Retina (tissue), 1 donor: ENCODE measurements around the gene OR51E1.
A peak's percentile ranks its signal among the peaks of the same experiment; 100 is the strongest.

Experiments
- DNase-seq: peaks from one replicate; pipeline ENCODE4 v3.0.0-alpha.2; 2016

The OR51E1 gene

GRCh38 chr11:4654635-4655369, 11.0 kb downstream of the OR51E1 start:
- DNase-seq, result no peak

GRCh38 chr11:4658629-4659445, 15.1 kb downstream of the OR51E1 start:
- no peak for DNase-seq

GRCh38 chr11:4662876-4663275, 19.1 kb downstream of the OR51E1 start:
- no peak for DNase-seq

GRCh38 chr11:4664183-4664582, 20.4 kb downstream of the OR51E1 start:
- DNase-seq, result no peak

- DNase-seq, result no peak
These were observed 21.0 kb downstream of the OR51E1 start for GRCh38 chr11:4664786-4665185.

- no peak for DNase-seq
These were observed 21.6 kb downstream of the OR51E1 start for GRCh38 chr11:4665424-4665823.

GRCh38 chr11:4671741-4672140, 28.0 kb downstream of the OR51E1 start:
- DNase-seq, result no peak

- DNase-seq, result no peak
These were observed 28.7 kb downstream of the OR51E1 start for GRCh38 chr11:4672470-4672869.

- no peak for DNase-seq
These were observed 30.0 kb downstream of the OR51E1 start for GRCh38 chr11:4673781-4674180.

GRCh38 chr11:4677948-4678347, 34.2 kb downstream of the OR51E1 start:
- no peak for DNase-seq

GRCh38 chr11:4680341-4680740, 36.6 kb downstream of the OR51E1 start:
- DNase-seq, result no peak

GRCh38 chr11:4682623-4683419, 39.0 kb downstream of the OR51E1 start:
- DNase-seq, result no peak

GRCh38 chr11:4684631-4685285, 41.0 kb downstream of the OR51E1 start:
- no peak for DNase-seq

- DNase-seq, result no peak
These were observed 51.7 kb downstream of the OR51E1 start for GRCh38 chr11:4695442-4695841.

- DNase-seq, result peak; percentile 40
These were observed 53.8 kb downstream of the OR51E1 start, which contains the start of gene OR51E2 for GRCh38 chr11:4697585-4697984. OR51E2 (minus strand) TSS chr11:4697853; CDS start chr11:4682711, 15,142 bp downstream.

GRCh38 chr11:4699697-4700435, 56.1 kb downstream of the OR51E1 start:
- DNase-seq, result no peak

- DNase-seq, result no peak
These were observed 56.6 kb downstream of the OR51E1 start for GRCh38 chr11:4700436-4700820.

GRCh38 chr11:4704054-4704789, 60.4 kb downstream of the OR51E1 start, which contains the start of gene MMP26:
MMP26 (plus strand) TSS chr11:4704784.
- peak; percentile 51 for DNase-seq

GRCh38 chr11:4704790-4705334, 61.1 kb downstream of the OR51E1 start:
- no peak for DNase-seq
